ENCODE data around the gene MRPS18C. TPM values are rescaled to one million over a fixed set of nuclear protein-coding genes. Genes with fewer than 3 reads are reported as not detected.
"Not testable (repeated sequence)": the region's sequence is repeated elsewhere in the genome, so short reads cannot be mapped to it uniquely, and the experiment has no call there.

The MRPS18C gene
- polyA plus RNA-seq, 3 donors from 2014 or later = 44.8 to 77.0 (median 45.5) TPM

DNA sequence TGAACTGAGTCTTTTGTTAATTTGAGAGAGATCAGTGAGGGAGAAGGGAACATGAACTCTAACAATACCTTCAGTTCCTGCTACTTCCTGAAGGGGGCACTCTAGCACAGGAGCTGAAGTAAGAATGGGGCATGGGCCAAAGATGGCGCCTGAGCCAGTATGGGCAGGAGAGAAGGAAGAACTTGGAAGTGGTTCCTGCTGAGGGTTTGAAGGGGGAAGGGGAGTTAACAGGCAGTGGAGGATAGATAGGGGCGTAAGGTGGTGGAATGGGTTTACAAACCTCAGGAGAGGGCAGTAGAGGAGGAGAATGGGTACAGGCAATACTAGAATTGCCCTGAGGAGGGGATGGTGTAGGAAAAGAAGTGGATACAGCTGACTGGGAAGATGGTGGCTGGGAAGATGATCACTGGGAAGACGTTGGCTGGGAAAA is 53.3 kb downstream of the MRPS18C start:
- not testable (repeated sequence) for H3K27ac Mint-ChIP-seq; H3K4me3 Mint-ChIP-seq; H3K9me3 Mint-ChIP-seq; H3K27me3 Mint-ChIP-seq (ENCODE audit: low read depth in 3 of 3); H3K36me3 Mint-ChIP-seq; H3K4me1 Mint-ChIP-seq
- DNase-seq = peak in 2 of 3 donors; percentile 6 to 25

DNA sequence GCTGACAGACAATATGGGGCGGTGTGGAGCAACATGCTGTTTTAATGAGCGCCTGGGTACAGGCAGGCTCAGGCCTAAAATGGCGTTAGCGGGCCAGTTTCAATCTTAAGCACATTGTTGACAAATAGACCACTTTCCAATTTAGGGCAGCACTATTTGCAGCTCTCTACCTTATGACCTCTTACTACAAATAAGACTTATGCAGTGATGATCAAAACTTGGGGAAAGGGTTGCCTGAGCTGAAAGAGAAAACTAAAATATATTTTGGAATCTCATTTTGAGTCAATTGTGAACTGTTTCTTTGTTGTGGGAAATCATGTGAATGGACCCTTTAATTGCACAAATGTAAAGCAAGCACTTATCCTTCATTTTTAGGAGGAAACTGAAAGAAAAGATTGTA is 54.6 kb downstream of the MRPS18C start:
- Mint-ChIP-seq H3K4me1 (no peaks in the 10 kb centered on the region), H3K9me3 (no peaks in the 10 kb centered on the region), H3K36me3 (no peaks in the 10 kb centered on the region), H3K27me3 (ENCODE audit: low read depth in 3 of 3) (no peaks in the 10 kb centered on the region), H3K4me3 (no peak overlapping the region), H3K27ac (no peak overlapping the region)
- no peak for DNase-seq

Other genes with a start within 250 kb of the MRPS18C start
- 1 to 10 TPM; 5.8 to 7.8 (median 7.5) TPM for gene COQ2, start 171.3 kb upstream of the MRPS18C start, polyA plus RNA-seq
- 1 to 10 TPM; 1.1 to 2.5 (median 1.3) TPM for gene HPSE, start 121.2 kb upstream of the MRPS18C start, polyA plus RNA-seq
- gene HELQ, start 235 bp upstream of the MRPS18C start, polyA plus RNA-seq = 10 to 100 TPM in 2 of 3 donors, 1 to 10 TPM in 1; 7.8 to 18.9 (median 15.4) TPM
- 10 to 100 TPM in 1 of 3 donors, 1 to 10 TPM in 2; 6.2 to 10.8 (median 7.4) TPM for gene ABRAXAS1, start 29.0 kb downstream of the MRPS18C start, polyA plus RNA-seq
- gene GPAT3, start 80.0 kb downstream of the MRPS18C start, polyA plus RNA-seq = 1 to 10 TPM in 1 of 3 donors, under 1 TPM in 1, not detected in 1; 0.56 to 2.1 TPM

All from immature natural killer cell (primary cell).